H1 (cell line): ENCODE results near the gene TMA7. TPM values are rescaled to one million over a fixed set of nuclear protein-coding genes. Genes with fewer than 3 reads are reported as not detected.
A peak's percentile ranks its signal among the peaks of the same experiment; 100 is the strongest.
"Not testable (repeated sequence)": the region's sequence is repeated elsewhere in the genome, so short reads cannot be mapped to it uniquely, and the experiment has no call there.

Experiments used
- CTCF ChIA-PET: fragments of 300-600 bp; sonication (Branson Sonifier 250); formaldehyde crosslinking; loops from one replicate; lab custom pipeline; 2021; ENCODE audit not compliant: partially characterized antibody; lab: Charles Lee
- POLR2A ChIA-PET: fragments of 300-600 bp; sonication (Branson Sonifier 250); formaldehyde crosslinking; loops from one replicate; lab custom pipeline; 2021; ENCODE audit warnings: inconsistent platforms; ENCODE audit not compliant: partially characterized antibody; lab: Charles Lee
- DNase-seq, 2 experiments: peaks; one replicate each; pipeline versions ENCODE4 v3.0.0 to v3.0.0-alpha.2; 2010 to 2022; ENCODE audit warnings: low spot score in 2 of 2, low read depth in 1 of 2, mixed read lengths in 1 of 2
- FAIRE-seq: peaks from 2 replicates; lab custom pipeline; 2011; peaks lifted over from hg19 to GRCh38; lab: Jason Lieb, UNC
- H2AFZ ChIP-seq: 2 replicates; pipeline ENCODE4 v1.8.1; 2012; ENCODE audit warnings: low read length, inconsistent platforms
- H2AK5ac ChIP-seq: 2 replicates; pipeline ENCODE4 v1.6.1; 2013; ENCODE audit warnings: low read depth, low read length
- H2BK120ac ChIP-seq: replicated peaks from 2 replicates; pipeline ENCODE3; 2013; ENCODE audit warnings: low read depth, low read length, inconsistent platforms
- H2BK12ac ChIP-seq: 2 replicates; pipeline ENCODE4 v1.6.1; 2013; ENCODE audit warnings: low read depth, low read length
- H2BK15ac ChIP-seq: 2 replicates; pipeline ENCODE4 v1.6.1; 2013; ENCODE audit warnings: low read length
- H2BK20ac ChIP-seq: 2 replicates; pipeline ENCODE4 v1.6.1; 2013; ENCODE audit warnings: low read length
- H2BK5ac ChIP-seq: 2 replicates; pipeline ENCODE4 v1.6.1; 2013; ENCODE audit warnings: low read depth, low read length
- H3K14ac ChIP-seq: 2 replicates; pipeline ENCODE4 v1.6.1; 2013; ENCODE audit warnings: inconsistent platforms; ENCODE audit not compliant: insufficient read length
- H3K18ac ChIP-seq: 2 replicates; pipeline ENCODE4 v1.6.1; 2013; ENCODE audit warnings: low read length; ENCODE audit errors: extremely low read depth
- H3K23ac ChIP-seq: 2 replicates; pipeline ENCODE4 v1.6.1; 2013; ENCODE audit warnings: inconsistent platforms; ENCODE audit not compliant: insufficient read length
- H3K23me2 ChIP-seq: 2 replicates; pipeline ENCODE4 v1.6.1; 2013; ENCODE audit warnings: low read depth, low read length
- H3K27ac ChIP-seq: 2 replicates; pipeline ENCODE4 v1.6.1; 2011; ENCODE audit warnings: low read depth, low read length, inconsistent platforms
- H3K27me3 ChIP-seq, 4 experiments: replicated peaks in 1 of 4; 1 replicate in 1 of 4; 2 replicates in 3 of 4; pipeline versions ENCODE4 v1.6.1 to v1.8.1; 2011 to 2013; ENCODE audit warnings: low read length in 3 of 4, mild to moderate bottlenecking in 3 of 4, inconsistent platforms in 2 of 4, mixed read lengths in 2 of 4, moderate library complexity in 1 of 4; ENCODE audit not compliant: control insufficient read depth in 3 of 4, insufficient read depth in 3 of 4; ENCODE audit errors: extremely low read depth in 1 of 4
- H3K36me3 ChIP-seq, 4 experiments: 2 replicates each; pipeline versions ENCODE4 v1.6.1 to v1.8.1; 2011 to 2013; ENCODE audit warnings: mild to moderate bottlenecking in 4 of 4, low read length in 3 of 4, moderate library complexity in 2 of 4, control low read depth in 1 of 4, inconsistent platforms in 1 of 4; ENCODE audit not compliant: insufficient read depth in 4 of 4, control insufficient read depth in 2 of 4
- H3K4ac ChIP-seq: replicated peaks from 2 replicates; pipeline ENCODE3; 2013; ENCODE audit warnings: low read length, low read depth, mixed read lengths, inconsistent platforms; ENCODE audit not compliant: insufficient read length
- H3K4me1 ChIP-seq, 4 experiments: replicated peaks in 1 of 4; 1 replicate in 1 of 4; 2 replicates in 3 of 4; pipeline versions ENCODE4 v1.6.1 to v1.8.1; 2011 to 2013; ENCODE audit warnings: low read length in 3 of 4, inconsistent platforms in 2 of 4, mixed read lengths in 1 of 4; ENCODE audit not compliant: insufficient read depth in 4 of 4, control insufficient read depth in 3 of 4
- H3K4me2 ChIP-seq, 2 experiments: 2 replicates each; pipeline versions ENCODE4 v1.6.1 to v1.8.1; 2011 to 2013; ENCODE audit warnings: low read depth in 2 of 2, low read length in 2 of 2, control low read depth in 1 of 2, inconsistent platforms in 1 of 2, mild to moderate bottlenecking in 1 of 2; ENCODE audit not compliant: insufficient read depth in 1 of 2
- H3K4me3 ChIP-seq, 4 experiments: fragments of 200-600, 300-600 bp in 1 of 4; sonication (generic), shearing (Covaris generic), sonication (Bioruptor Twin) in 1 of 4; 2 replicates each; pipeline versions ENCODE4 v1.5.1 to v1.8.1; 2011 to 2016; ENCODE audit warnings: low read length in 4 of 4, low read depth in 3 of 4, control low read depth in 2 of 4, inconsistent platforms in 2 of 4, mild to moderate bottlenecking in 2 of 4, mixed read lengths in 1 of 4, moderate library complexity in 1 of 4; ENCODE audit not compliant: insufficient read depth in 2 of 4; ENCODE audit errors: extremely low read depth in 1 of 4
- H3K56ac ChIP-seq: replicated peaks from 2 replicates; pipeline ENCODE3; 2013; ENCODE audit warnings: low read depth, mild to moderate bottlenecking, mixed read lengths, low read length, inconsistent platforms; ENCODE audit not compliant: insufficient read length
- H3K79me1 ChIP-seq: 2 replicates; pipeline ENCODE4 v1.6.1; 2013; ENCODE audit warnings: low read depth, low read length, control low read depth
- H3K79me2 ChIP-seq, 2 experiments: 2 replicates each; pipeline versions ENCODE4 v1.6.1 to v1.8.1; 2012 to 2013; ENCODE audit warnings: low read length in 2 of 2, mild to moderate bottlenecking in 2 of 2, inconsistent platforms in 1 of 2; ENCODE audit not compliant: insufficient read depth in 2 of 2, control insufficient read depth in 1 of 2
- H3K9ac ChIP-seq, 4 experiments: replicated peaks in 1 of 4; 1 replicate in 1 of 4; 2 replicates in 3 of 4; pipeline versions ENCODE4 v1.6.1 to v1.8.1; 2011 to 2013; ENCODE audit warnings: low read depth in 3 of 4, low read length in 3 of 4, control low read depth in 2 of 4, mild to moderate bottlenecking in 2 of 4, moderate library complexity in 2 of 4, inconsistent platforms in 1 of 4; ENCODE audit errors: extremely low read depth in 1 of 4
- H3K9me3 ChIP-seq, 2 experiments: 2 replicates each; pipeline versions ENCODE4 v1.6.1 to v1.8.1; 2012 to 2013; ENCODE audit warnings: mild to moderate bottlenecking in 2 of 2, moderate library complexity in 2 of 2, control low read depth in 1 of 2, inconsistent platforms in 1 of 2, low read depth in 1 of 2, low read length in 1 of 2, mixed read lengths in 1 of 2; ENCODE audit not compliant: insufficient read depth in 2 of 2
- H4K20me1 ChIP-seq, 2 experiments: replicated peaks in 1 of 2; 2 replicates each; pipeline versions ENCODE3 to v1.8.1; 2011 to 2013; ENCODE audit warnings: inconsistent platforms in 2 of 2, low read length in 2 of 2, mild to moderate bottlenecking in 1 of 2; ENCODE audit not compliant: insufficient read depth in 2 of 2, control insufficient read depth in 1 of 2
- H4K5ac ChIP-seq: 2 replicates; pipeline ENCODE4 v1.6.1; 2013; ENCODE audit warnings: low read length, low read depth, mixed read lengths, inconsistent platforms; ENCODE audit not compliant: insufficient read length
- H4K8ac ChIP-seq: 2 replicates; pipeline ENCODE4 v1.8.0; 2013; ENCODE audit warnings: mild to moderate bottlenecking, moderate library complexity, low read length, inconsistent platforms; ENCODE audit not compliant: insufficient read depth; ENCODE audit errors: extremely low read depth
- H4K91ac ChIP-seq: replicated peaks from 2 replicates; pipeline ENCODE3; 2013; ENCODE audit warnings: low read length, mixed read lengths, inconsistent platforms; ENCODE audit not compliant: insufficient read length
- ATF3 ChIP-seq: IDR thresholded peaks from 2 replicates; pipeline ENCODE4 v1.6.1; 2011; ENCODE audit warnings: low read depth, mild to moderate bottlenecking, low read length; ENCODE audit not compliant: insufficient read depth
- BRCA1 ChIP-seq: IDR thresholded peaks from 2 replicates; pipeline ENCODE4 v1.6.1; 2012; ENCODE audit warnings: low read depth, low read length, improper control_type of control experiment
- HDAC6 ChIP-seq: IDR thresholded peaks from one replicate; pipeline ENCODE4 v1.7.1; 2012; ENCODE audit warnings: low read depth, mild to moderate bottlenecking, inconsistent platforms, low read length, moderate library complexity
- KDM5A ChIP-seq: fragments of 200-600 bp; IDR thresholded peaks from 2 replicates; pipeline ENCODE4 v1.7.1; 2012; ENCODE audit warnings: mild to moderate bottlenecking, low read length, inconsistent platforms, mixed read lengths
- RNF2 ChIP-seq: fragments of 200-900, 300-1000 bp; sonication (generic); IDR thresholded peaks from 2 replicates; pipeline ENCODE4 v1.7.1; 2016; ENCODE audit warnings: borderline replicate concordance, low read depth, mild to moderate bottlenecking, antibody characterized with exemption, low read length; ENCODE audit not compliant: poor library complexity, severe bottlenecking; ENCODE audit errors: missing control alignments
- TAF7 ChIP-seq: optimal IDR thresholded peaks from 2 replicates; pipeline ENCODE3; 2011; ENCODE audit warnings: low read depth, mild to moderate bottlenecking, inconsistent platforms, low read length, moderate library complexity, borderline replicate concordance
- WGBS, 2 experiments: shearing (Covaris generic) in 1 of 2; methylation state at CpG; one replicate each; pipeline versions ENCODE4 v1.1.6 to v1.1.7; 2013 to 2015; ENCODE audit warnings: low lambda C conversion rate in 2 of 2, mixed read lengths in 2 of 2, inconsistent platforms in 1 of 2, low coverage in 1 of 2, missing lambda C conversion rate in 1 of 2; ENCODE audit not compliant: insufficient replicate concordance in 2 of 2, insufficient coverage in 1 of 2, insufficient read length in 1 of 2; ENCODE audit errors: extremely low coverage in 1 of 2, missing lambda C conversion rate in 1 of 2; 5-methylcytosine and 5-hydroxymethylcytosine counted together
- polyA plus RNA-seq, 7 experiments: library from polyadenylated mRNA; depleted of rRNA in 3 of 7; stranded (reverse) in 5 of 7; unstranded in 2 of 7; fragments of >200 nt in 5 of 7; fragments of 200-250 nt in 2 of 7; gene quantifications; 1 replicate in 5 of 7; 2 replicates in 1 of 7; 4 replicates in 1 of 7; pipeline versions ENCODE4 v1.2.1 to v1.2.3, GENCODE V29; 2011 to 2013; ENCODE audit warnings: missing spikeins in 2 of 7, mixed read lengths in 2 of 7
- total RNA-seq: library from RNA; stranded (reverse); fragmentation: NEBNext Ultra II Directional; extraction: Animal tissue kit (Norgen Biotek cat#: 25700); gene quantifications from 2 replicates; pipeline ENCODE4 v1.2.1, GENCODE V29; 2021

TMA7 gene
- total and polyA plus RNA-seq, 2 of the 8 experiments (the other 6 are each of a cell fraction or from before 2014, with no cell fraction given), result 138 to 305 TPM

- TF ChIP-seq BRCA1 (no peak), HDAC6 (no peak), KDM5A (no peak), TAF7 (no peak), RNF2 (no peak), ATF3 (no peak)
Measured at GRCh38 chr3:48473617-48473952, 33.5 kb downstream of the TMA7 start (continued).

GRCh38 chr3:48474031-48474430 lies 34.0 kb downstream of the TMA7 start:
- CTCF ChIA-PET, result interaction anchor here (1.0 to 21.5 kb wide), 20 partner anchors 8 to 234 kb away, joined by 3 to 251 read pairs (median 6); partner anchors contain the start of gene SHISA5
- H3K4me1 ChIP-seq, result peaks cover 0 to 29% (median 16%) of the 10 kb centered on the region in 4 experiments; a peak in 6 of 7 replicates
- H3K23ac ChIP-seq, H4K8ac ChIP-seq, H3K18ac ChIP-seq, H4K20me1 ChIP-seq, H2BK120ac ChIP-seq, H3K27ac ChIP-seq, H2BK15ac ChIP-seq, H4K5ac ChIP-seq, H3K4me3 ChIP-seq, H3K56ac ChIP-seq, H2AK5ac ChIP-seq, H3K9ac ChIP-seq, H3K4ac ChIP-seq, H2BK5ac ChIP-seq, DNase-seq, H2BK12ac ChIP-seq, H3K9me3 ChIP-seq, H3K14ac ChIP-seq, FAIRE-seq, H3K27me3 ChIP-seq, H3K23me2 ChIP-seq, H2BK20ac ChIP-seq, H4K91ac ChIP-seq, H2AFZ ChIP-seq, H3K79me1 ChIP-seq: not testable (repeated sequence)
- WGBS, 2 experiments, result 58% methylated on average over 4 of the region's 4 CpGs; no CpG with 5 or more reads in 1 of the 2 experiments
- peaks cover 0 to 12% (median 3%) of the 10 kb centered on the region in 4 experiments; a peak in 3 of 8 replicates for H3K36me3 ChIP-seq
- POLR2A ChIA-PET, result interaction anchor here (0.8 to 7.6 kb wide), 24 partner anchors 9 to 242 kb away, joined by 3 to 83 read pairs (median 5); partner anchors contain the start of genes ATRIP, CCDC51, PFKFB4 and PLXNB1
- peak overlapping the region in 1 of 2 experiments; percentile 97; a peak in 1 of 4 replicates for H3K4me2 ChIP-seq
- peaks cover 0 to 20% of the 10 kb centered on the region in 2 experiments; a peak in 2 of 4 replicates for H3K79me2 ChIP-seq
